ENCODE measurements around the gene CPZ. TPM values are rescaled to one million over a fixed set of nuclear protein-coding genes. Genes with fewer than 3 reads are reported as not detected.

Gene CPZ
- polyA plus RNA-seq, 1 donor (not counting 4 experiments of a cell fraction or from before 2014, with no cell fraction given), result not detected

DNA sequence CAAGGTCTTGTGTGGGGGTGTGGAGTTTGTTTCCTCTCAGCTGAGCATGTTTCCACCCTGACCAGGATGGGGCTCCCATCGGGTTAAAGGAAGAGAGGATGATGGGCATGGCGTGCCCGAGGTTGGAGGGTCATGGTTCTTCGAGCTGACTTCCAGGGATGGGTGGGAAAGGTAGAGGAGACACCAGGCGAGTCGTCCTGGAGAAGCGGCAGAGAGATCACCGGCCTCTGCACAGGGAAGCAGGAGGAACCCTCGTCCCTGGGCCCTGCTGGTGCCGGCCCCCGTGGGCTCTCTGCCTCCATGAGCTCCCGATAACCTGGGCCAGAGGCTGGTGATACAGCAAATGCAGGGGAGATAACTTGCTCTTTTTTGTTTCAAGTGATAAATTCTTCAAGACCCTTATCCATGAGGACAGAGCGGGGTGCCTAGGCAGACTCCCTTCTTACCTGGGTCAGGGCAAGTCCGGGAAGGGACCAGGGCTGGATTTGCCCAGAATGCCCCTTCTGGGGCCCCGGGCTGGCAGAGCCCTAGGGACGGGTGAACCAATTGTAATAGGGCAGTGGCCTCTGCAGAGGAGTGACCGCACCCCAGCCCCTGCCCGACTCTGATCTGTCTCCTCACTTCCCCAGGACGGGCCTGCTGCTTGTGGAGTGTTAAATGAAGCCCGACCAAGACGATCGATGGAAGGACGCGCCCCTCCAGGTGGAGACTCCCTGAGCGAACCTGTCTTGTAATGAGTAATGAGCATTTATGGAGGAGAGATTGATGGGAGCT, 63.0 kb downstream of the CPZ start:
- no peaks in the 10 kb centered on the region for H4K20me1 ChIP-seq (ENCODE audit: control insufficient read depth, extremely low read depth, insufficient read depth, low read length)
- H3K9me1 ChIP-seq (ENCODE audit: control insufficient read depth, extremely low read depth, insufficient read depth, low read length), result no peaks in the 10 kb centered on the region
- no peak overlapping the region for H3K4me3 ChIP-seq (ENCODE audit: control insufficient read depth in 2 of 3, extremely low read depth in 1 of 3, insufficient read depth in 2 of 3, low read depth in 1 of 3, low read length in 3 of 3)
- no peak for DNase-seq (ENCODE audit: low read depth, low spot score)
- no peak overlapping the region for H2AFZ ChIP-seq (ENCODE audit: control insufficient read depth, low read length)
- no peak for FAIRE-seq
- no peaks in the 10 kb centered on the region for H3K36me3 ChIP-seq (ENCODE audit: control insufficient read depth in 2 of 2, extremely low read depth in 1 of 2, insufficient read depth in 2 of 2, low read length in 2 of 2)
- no peaks in the 10 kb centered on the region for H3K27me3 ChIP-seq (ENCODE audit: control insufficient read depth, extremely low read depth, insufficient read depth, low read length)
- dilution Hi-C loops (cut with MboI; ENCODE audit: extremely low pct_ligation_motif_present, low sequenced_read_pairs), result no loop called here
- H3K4me1 ChIP-seq (ENCODE audit: control insufficient read depth, extremely low read depth, insufficient read depth, low read length), result no peaks in the 10 kb centered on the region
- H3K9me3 ChIP-seq (ENCODE audit: control insufficient read depth, low read depth, low read length), result no peaks in the 10 kb centered on the region
- no peaks in the 10 kb centered on the region for H3K79me2 ChIP-seq (ENCODE audit: control insufficient read depth, insufficient read depth, low read length)
- H3K27ac ChIP-seq (ENCODE audit: control insufficient read depth, insufficient read depth, low read length), result no peak overlapping the region
- TF ChIP-seq, protein P1, sequence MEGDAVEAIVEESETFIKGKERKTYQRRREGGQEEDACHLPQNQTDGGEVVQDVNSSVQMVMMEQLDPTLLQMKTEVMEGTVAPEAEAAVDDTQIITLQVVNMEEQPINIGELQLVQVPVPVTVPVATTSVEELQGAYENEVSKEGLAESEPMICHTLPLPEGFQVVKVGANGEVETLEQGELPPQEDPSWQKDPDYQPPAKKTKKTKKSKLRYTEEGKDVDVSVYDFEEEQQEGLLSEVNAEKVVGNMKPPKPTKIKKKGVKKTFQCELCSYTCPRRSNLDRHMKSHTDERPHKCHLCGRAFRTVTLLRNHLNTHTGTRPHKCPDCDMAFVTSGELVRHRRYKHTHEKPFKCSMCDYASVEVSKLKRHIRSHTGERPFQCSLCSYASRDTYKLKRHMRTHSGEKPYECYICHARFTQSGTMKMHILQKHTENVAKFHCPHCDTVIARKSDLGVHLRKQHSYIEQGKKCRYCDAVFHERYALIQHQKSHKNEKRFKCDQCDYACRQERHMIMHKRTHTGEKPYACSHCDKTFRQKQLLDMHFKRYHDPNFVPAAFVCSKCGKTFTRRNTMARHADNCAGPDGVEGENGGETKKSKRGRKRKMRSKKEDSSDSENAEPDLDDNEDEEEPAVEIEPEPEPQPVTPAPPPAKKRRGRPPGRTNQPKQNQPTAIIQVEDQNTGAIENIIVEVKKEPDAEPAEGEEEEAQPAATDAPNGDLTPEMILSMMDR (optimal IDR thresholded peaks at IDR 0.05 in 1 of 3, IDR thresholded peaks at IDR 0.05 in 1 of 3, conservative IDR thresholded peaks at IDR 0.05 in 1 of 3; ENCODE audit: extremely low read depth in 1 of 3, insufficient read depth in 2 of 3, low read length in 3 of 3), result no peak
- TF ChIP-seq EZH2 (IDR thresholded peaks at IDR 0.05; ENCODE audit: low read length), result no peak
- no peak overlapping the region for H3K9ac ChIP-seq (ENCODE audit: control insufficient read depth, extremely low read depth, insufficient read depth, low read length)
- H3K4me2 ChIP-seq (ENCODE audit: control insufficient read depth, extremely low read depth, insufficient read depth, low read depth, low read length), result no peak overlapping the region

DNA sequence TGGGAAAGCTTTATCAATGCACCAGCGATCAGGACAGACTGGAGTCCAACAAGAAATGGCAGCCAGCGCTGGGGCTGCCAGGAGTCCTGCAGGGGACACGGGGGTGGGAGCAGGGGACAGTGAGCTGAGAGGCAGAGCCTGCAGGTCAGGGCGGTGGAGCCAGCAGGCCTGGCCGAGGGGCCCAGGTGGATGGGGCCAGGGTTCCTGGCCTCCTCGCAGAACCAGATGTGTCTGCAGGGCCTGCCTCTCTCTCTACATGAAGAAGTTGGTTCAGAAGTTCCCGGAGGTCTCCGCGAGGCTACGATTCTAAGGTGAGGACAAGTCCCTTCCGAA, 63.6 kb downstream of the CPZ start:
- Histone ChIP-seq H3K27ac (ENCODE audit: control insufficient read depth, insufficient read depth, low read length) (no peak overlapping the region), H2AFZ (ENCODE audit: control insufficient read depth, low read length) (no peak overlapping the region), H3K4me3 (ENCODE audit: control insufficient read depth in 2 of 3, extremely low read depth in 1 of 3, insufficient read depth in 2 of 3, low read depth in 1 of 3, low read length in 3 of 3) (no peak overlapping the region), H3K36me3 (ENCODE audit: control insufficient read depth in 2 of 2, extremely low read depth in 1 of 2, insufficient read depth in 2 of 2, low read length in 2 of 2) (no peaks in the 10 kb centered on the region), H3K79me2 (ENCODE audit: control insufficient read depth, insufficient read depth, low read length) (no peaks in the 10 kb centered on the region), H3K27me3 (ENCODE audit: control insufficient read depth, extremely low read depth, insufficient read depth, low read length) (no peaks in the 10 kb centered on the region), H3K9me1 (ENCODE audit: control insufficient read depth, extremely low read depth, insufficient read depth, low read length) (no peaks in the 10 kb centered on the region), H3K9ac (ENCODE audit: control insufficient read depth, extremely low read depth, insufficient read depth, low read length) (no peak overlapping the region), H3K4me2 (ENCODE audit: control insufficient read depth, extremely low read depth, insufficient read depth, low read depth, low read length) (no peak overlapping the region), H3K9me3 (ENCODE audit: control insufficient read depth, low read depth, low read length) (no peaks in the 10 kb centered on the region), H4K20me1 (ENCODE audit: control insufficient read depth, extremely low read depth, insufficient read depth, low read length) (no peaks in the 10 kb centered on the region), H3K4me1 (ENCODE audit: control insufficient read depth, extremely low read depth, insufficient read depth, low read length) (no peaks in the 10 kb centered on the region)
- DNase-seq (ENCODE audit: low read depth, low spot score), result no peak
- TF ChIP-seq, protein P1 (optimal IDR thresholded peaks at IDR 0.05 in 1 of 3, IDR thresholded peaks at IDR 0.05 in 1 of 3, conservative IDR thresholded peaks at IDR 0.05 in 1 of 3; ENCODE audit: extremely low read depth in 1 of 3, insufficient read depth in 2 of 3, low read length in 3 of 3), result no peak
- no peak for FAIRE-seq
- dilution Hi-C loops (cut with MboI; ENCODE audit: extremely low pct_ligation_motif_present, low sequenced_read_pairs), result no loop called here
